ENCODE data around the gene CDH4. TPM values are rescaled to one million over a fixed set of nuclear protein-coding genes. Genes with fewer than 3 reads are reported as not detected.

Gene CDH4
- total RNA-seq, 1 experiment from 2014 or later: not detected

DNA sequence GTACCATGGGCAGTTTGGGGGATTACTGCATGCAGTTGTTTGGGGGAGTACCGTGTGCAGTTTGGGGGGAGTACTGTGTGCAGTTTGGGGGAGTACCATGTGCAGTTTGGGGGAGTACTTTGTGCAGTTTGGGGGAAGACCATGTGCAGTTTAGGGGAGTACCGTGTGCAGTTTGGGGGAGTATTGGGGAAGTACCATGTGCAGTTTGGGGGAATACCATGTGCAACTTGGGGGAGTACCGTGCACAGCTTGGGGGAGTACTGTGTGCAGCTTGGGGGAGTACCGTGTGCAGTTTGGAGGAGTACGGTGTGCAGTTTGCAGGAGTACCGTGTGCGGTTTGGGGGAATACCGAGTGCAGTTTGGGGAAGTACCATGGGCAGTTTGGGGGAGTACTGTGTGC lies 22.3 kb downstream of the CDH4 start:
- intact Hi-C loops (cut with micrococcal nuclease; ENCODE audit: unreplicated experiment): no loop called here
- Histone ChIP-seq H3K4me2 (no peak overlapping the region), H3K9me2 (ENCODE audit: insufficient read depth) (no peaks in the 10 kb centered on the region), H3K27me3 (ENCODE audit: insufficient read depth, low read depth) (peaks cover 66% of the 10 kb centered on the region), H4K20me1 (ENCODE audit: insufficient read depth) (no peaks in the 10 kb centered on the region), H3K36me3 (ENCODE audit: low read depth) (no peaks in the 10 kb centered on the region), H2AFZ (no peak overlapping the region), H3F3A (ENCODE audit: insufficient read depth, low read depth) (no peaks in the 10 kb centered on the region), H3K4me3 (no peak overlapping the region), H3K27ac (no peak overlapping the region), H3K4me1 (replicated peaks; ENCODE audit: insufficient read depth) (no peaks in the 10 kb centered on the region), H3K79me2 (ENCODE audit: low read depth) (no peaks in the 10 kb centered on the region), H3K9me3 (ENCODE audit: insufficient read depth, low read depth) (no peaks in the 10 kb centered on the region)
- BruUV-seq (replicated peaks): no TSS peak
- no peak for DNase-seq
- CTCF ChIA-PET: no interaction called here
- TF ChIP-seq EZH2 (IDR thresholded peaks at IDR 0.05; ENCODE audit: low read depth) (no peak), CTCF (conservative IDR thresholded peaks at IDR 0.05) (no peak)
- POLR2A ChIA-PET (ENCODE audit: unreplicated experiment): no interaction called here

DNA sequence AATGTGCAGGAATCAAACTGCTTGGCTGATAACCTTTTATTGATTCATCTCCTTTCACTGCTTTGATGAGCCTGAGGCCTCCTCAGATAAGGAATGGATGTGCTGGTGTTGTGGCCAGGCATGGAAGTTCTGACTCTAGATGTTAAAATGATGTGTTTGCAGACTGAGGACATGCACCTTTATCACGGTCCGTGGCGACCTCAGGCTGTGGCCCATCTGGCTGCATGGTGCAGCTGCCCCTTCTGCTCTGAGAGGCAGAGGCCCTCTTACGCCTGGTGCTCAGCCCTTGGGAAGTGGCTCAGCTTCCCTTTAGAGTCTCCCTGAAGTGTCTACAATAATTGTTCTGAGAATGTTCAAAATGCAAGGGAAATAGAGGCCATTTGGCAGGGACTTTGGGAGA lies 26.2 kb downstream of the CDH4 start:
- H3K4me1 ChIP-seq (replicated peaks; ENCODE audit: insufficient read depth): no peaks in the 10 kb centered on the region
- TF ChIP-seq CTCF (conservative IDR thresholded peaks at IDR 0.05): no peak
- TF ChIP-seq EZH2 (IDR thresholded peaks at IDR 0.05; ENCODE audit: low read depth): no peak
- BruUV-seq (replicated peaks): no TSS peak
- no peak overlapping the region for H3K4me2 ChIP-seq
- no peaks in the 10 kb centered on the region for H4K20me1 ChIP-seq (ENCODE audit: insufficient read depth)
- H3K27me3 ChIP-seq (ENCODE audit: insufficient read depth, low read depth): peaks cover 56% of the 10 kb centered on the region
- no peaks in the 10 kb centered on the region for H3K79me2 ChIP-seq (ENCODE audit: low read depth)
- H3K9me2 ChIP-seq (ENCODE audit: insufficient read depth): no peaks in the 10 kb centered on the region
- no peak overlapping the region for H3K4me3 ChIP-seq
- H3F3A ChIP-seq (ENCODE audit: insufficient read depth, low read depth): peaks cover 4% of the 10 kb centered on the region; the same call in 1 of the 2 replicates
- no peaks in the 10 kb centered on the region for H3K9me3 ChIP-seq (ENCODE audit: insufficient read depth, low read depth)
- no peak overlapping the region for H3K27ac ChIP-seq
- intact Hi-C loops (cut with micrococcal nuclease; ENCODE audit: unreplicated experiment): no loop called here
- no peak overlapping the region for H2AFZ ChIP-seq
- POLR2A ChIA-PET (ENCODE audit: unreplicated experiment): no interaction called here
- no peaks in the 10 kb centered on the region for H3K36me3 ChIP-seq (ENCODE audit: low read depth)
- DNase-seq: no peak
- CTCF ChIA-PET: no interaction called here

GRCh38 chr20:61279621-61280150 lies 27.6 kb downstream of the CDH4 start:
- POLR2A ChIA-PET (ENCODE audit: unreplicated experiment): no interaction called here
- no peaks in the 10 kb centered on the region for H3K79me2 ChIP-seq (ENCODE audit: low read depth)
- BruUV-seq (replicated peaks): no TSS peak

More at GRCh38 chr20:61279621-61280150, 27.6 kb downstream of the CDH4 start:
- TF ChIP-seq CTCF (conservative IDR thresholded peaks at IDR 0.05) (no peak), EZH2 (IDR thresholded peaks at IDR 0.05; ENCODE audit: low read depth) (no peak)
- Histone ChIP-seq H3K4me1 (replicated peaks; ENCODE audit: insufficient read depth) (no peaks in the 10 kb centered on the region), H3K27ac (no peak overlapping the region), H3K4me2 (no peak overlapping the region), H3K36me3 (ENCODE audit: low read depth) (no peaks in the 10 kb centered on the region), H3K27me3 (ENCODE audit: insufficient read depth, low read depth) (peaks cover 60% of the 10 kb centered on the region), H3F3A (ENCODE audit: insufficient read depth, low read depth) (peaks cover 7% of the 10 kb centered on the region; the same call in 1 of the 2 replicates), H3K9me2 (ENCODE audit: insufficient read depth) (no peaks in the 10 kb centered on the region), H3K4me3 (no peak overlapping the region), H3K9me3 (ENCODE audit: insufficient read depth, low read depth) (no peaks in the 10 kb centered on the region), H2AFZ (no peak overlapping the region), H4K20me1 (ENCODE audit: insufficient read depth) (no peaks in the 10 kb centered on the region)
- CTCF ChIA-PET: no interaction called here
- intact Hi-C loops (cut with micrococcal nuclease; ENCODE audit: unreplicated experiment): no loop called here
- DNase-seq: no peak
